ENCODE measurements around the gene IL19. TPM values are rescaled to one million over a fixed set of nuclear protein-coding genes. Genes with fewer than 3 reads are reported as not detected.

The IL19 gene
- total RNA-seq, result not detected

GRCh38 chr1:206770531-206771337 is at the start of gene IL19:
Gene IL19, plus strand, starts transcription at chr1:206770773. Its CDS starts 65,890 bp downstream, at chr1:206836663.
- Histone ChIP-seq H3K36me3 (no peaks in the 10 kb centered on the region), H3K27ac (peak within 1 kb of the TSS in 1 of 2 donors; percentile 34), H3K27me3 (no peaks in the 10 kb centered on the region), H3K4me1 (no peaks in the 10 kb centered on the region), H3K4me3 (peak within 1 kb of the TSS in 1 of 2 donors; percentile 21), H3K9me3 (no peaks in the 10 kb centered on the region)
- intact Hi-C loops (cut with DNase I), result no loop called here
- peak in 1 of 2 donors; percentile 62 for DNase-seq (ENCODE audit: low spot score in 2 of 2)
- TF ChIP-seq, protein P1, sequence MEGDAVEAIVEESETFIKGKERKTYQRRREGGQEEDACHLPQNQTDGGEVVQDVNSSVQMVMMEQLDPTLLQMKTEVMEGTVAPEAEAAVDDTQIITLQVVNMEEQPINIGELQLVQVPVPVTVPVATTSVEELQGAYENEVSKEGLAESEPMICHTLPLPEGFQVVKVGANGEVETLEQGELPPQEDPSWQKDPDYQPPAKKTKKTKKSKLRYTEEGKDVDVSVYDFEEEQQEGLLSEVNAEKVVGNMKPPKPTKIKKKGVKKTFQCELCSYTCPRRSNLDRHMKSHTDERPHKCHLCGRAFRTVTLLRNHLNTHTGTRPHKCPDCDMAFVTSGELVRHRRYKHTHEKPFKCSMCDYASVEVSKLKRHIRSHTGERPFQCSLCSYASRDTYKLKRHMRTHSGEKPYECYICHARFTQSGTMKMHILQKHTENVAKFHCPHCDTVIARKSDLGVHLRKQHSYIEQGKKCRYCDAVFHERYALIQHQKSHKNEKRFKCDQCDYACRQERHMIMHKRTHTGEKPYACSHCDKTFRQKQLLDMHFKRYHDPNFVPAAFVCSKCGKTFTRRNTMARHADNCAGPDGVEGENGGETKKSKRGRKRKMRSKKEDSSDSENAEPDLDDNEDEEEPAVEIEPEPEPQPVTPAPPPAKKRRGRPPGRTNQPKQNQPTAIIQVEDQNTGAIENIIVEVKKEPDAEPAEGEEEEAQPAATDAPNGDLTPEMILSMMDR (IDR thresholded peaks at IDR 0.05), result no peak

DNA sequence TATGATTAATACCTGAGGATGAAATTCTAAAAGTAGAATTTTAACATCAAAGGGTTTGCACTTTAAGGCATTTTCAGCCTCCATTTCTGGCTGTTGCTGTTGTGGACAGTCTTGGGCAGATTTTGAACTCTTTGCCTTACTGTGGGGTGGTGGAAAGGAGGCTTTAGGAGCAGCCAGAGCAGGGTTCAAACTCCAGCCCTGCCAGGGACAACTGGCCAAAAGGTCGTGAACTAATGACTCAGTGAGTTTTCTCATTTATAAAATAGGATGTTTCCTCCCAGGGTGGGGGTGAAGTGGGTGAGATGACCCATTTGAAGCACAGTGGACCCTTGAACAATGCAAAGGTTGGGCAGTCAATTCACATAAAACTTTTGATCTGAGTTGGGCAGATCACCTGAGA is 49.1 kb upstream of the IL19 start:
- DNase-seq (ENCODE audit: low spot score in 2 of 2), result no peak
- Histone ChIP-seq H3K4me1 (peaks cover 13 to 39% of the 10 kb centered on the region in 2 donors), H3K9me3 (no peaks in the 10 kb centered on the region), H3K36me3 (no peaks in the 10 kb centered on the region), H3K4me3 (no peak overlapping the region), H3K27ac (no peak overlapping the region), H3K27me3 (no peaks in the 10 kb centered on the region)
- intact Hi-C loops (cut with DNase I), result loop anchor here (5.0 kb wide), 1 partner anchor 219 kb away; no protein-coding TSS in a partner anchor
- TF ChIP-seq, protein P1 (IDR thresholded peaks at IDR 0.05), result no peak

DNA sequence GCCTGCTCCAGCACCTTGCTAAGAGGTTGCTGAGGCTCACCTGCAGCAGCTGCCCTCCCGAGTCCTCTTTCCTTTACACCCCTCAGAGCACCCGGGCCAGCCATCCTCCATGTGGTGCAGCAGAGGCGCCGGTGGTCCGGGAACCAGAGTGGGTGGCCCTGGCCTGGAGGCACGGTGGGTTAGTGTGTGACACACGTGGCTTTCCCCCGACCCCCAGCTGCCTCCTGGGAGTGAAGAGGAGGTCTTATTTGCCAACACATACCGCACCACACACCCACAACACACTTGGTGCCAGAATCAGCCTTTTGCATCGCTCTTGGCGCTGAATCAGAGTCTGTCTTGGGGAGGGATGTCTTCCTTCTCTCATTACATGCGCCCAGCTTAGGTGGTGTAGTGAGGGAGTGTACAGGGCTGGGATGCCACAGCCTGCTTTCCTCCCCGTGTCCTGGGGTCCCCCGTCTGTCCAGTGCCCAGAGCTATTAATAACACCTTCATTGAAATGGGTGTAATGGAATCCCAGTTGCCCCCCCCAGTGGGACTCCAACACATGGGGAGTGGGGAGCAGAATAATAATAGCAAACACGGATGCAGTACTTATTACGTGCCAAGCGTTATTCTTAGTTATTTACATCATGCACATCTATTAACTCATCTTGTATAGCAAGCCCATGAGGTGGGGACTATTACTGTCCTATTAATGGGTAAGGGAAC is 47.7 kb upstream of the IL19 start:
- intact Hi-C loops (cut with DNase I), result loop anchor here (2.0 to 5.0 kb wide), 3 partner anchors 30 to 221 kb away; partner anchors contain the start of gene MAPKAPK2
- DNase-seq (ENCODE audit: low spot score in 2 of 2), result no peak
- peak overlapping the region; percentile 84 to 85 for H3K27ac ChIP-seq

GRCh38 chr1:206723462-206723804 is 47.1 kb upstream of the IL19 start:
- peaks cover 20 to 47% of the 10 kb centered on the region in 2 donors for H3K4me1 ChIP-seq
- no peaks in the 10 kb centered on the region for H3K9me3 ChIP-seq
- H3K27ac ChIP-seq, result peak overlapping the region; percentile 84 to 85
- H3K36me3 ChIP-seq, result no peaks in the 10 kb centered on the region
- no peak for DNase-seq (ENCODE audit: low spot score in 2 of 2)
- peak overlapping the region in 1 of 2 donors; percentile 27 for H3K4me3 ChIP-seq
- H3K27me3 ChIP-seq, result no peaks in the 10 kb centered on the region
- intact Hi-C loops (cut with DNase I), result loop anchor here (2.0 to 5.0 kb wide), 3 partner anchors 31 to 221 kb away; partner anchors contain the start of gene MAPKAPK2
- TF ChIP-seq, protein P1 (IDR thresholded peaks at IDR 0.05), result no peak

More for the DNA sequence above, 47.7 kb upstream of the IL19 start:
- Histone ChIP-seq H3K27me3 (no peaks in the 10 kb centered on the region), H3K4me1 (peaks cover 17 to 43% of the 10 kb centered on the region in 2 donors), H3K4me3 (peak overlapping the region in 1 of 2 donors; percentile 27), H3K9me3 (no peaks in the 10 kb centered on the region), H3K36me3 (no peaks in the 10 kb centered on the region)
- TF ChIP-seq, protein P1 (IDR thresholded peaks at IDR 0.05), result no peak

DNA sequence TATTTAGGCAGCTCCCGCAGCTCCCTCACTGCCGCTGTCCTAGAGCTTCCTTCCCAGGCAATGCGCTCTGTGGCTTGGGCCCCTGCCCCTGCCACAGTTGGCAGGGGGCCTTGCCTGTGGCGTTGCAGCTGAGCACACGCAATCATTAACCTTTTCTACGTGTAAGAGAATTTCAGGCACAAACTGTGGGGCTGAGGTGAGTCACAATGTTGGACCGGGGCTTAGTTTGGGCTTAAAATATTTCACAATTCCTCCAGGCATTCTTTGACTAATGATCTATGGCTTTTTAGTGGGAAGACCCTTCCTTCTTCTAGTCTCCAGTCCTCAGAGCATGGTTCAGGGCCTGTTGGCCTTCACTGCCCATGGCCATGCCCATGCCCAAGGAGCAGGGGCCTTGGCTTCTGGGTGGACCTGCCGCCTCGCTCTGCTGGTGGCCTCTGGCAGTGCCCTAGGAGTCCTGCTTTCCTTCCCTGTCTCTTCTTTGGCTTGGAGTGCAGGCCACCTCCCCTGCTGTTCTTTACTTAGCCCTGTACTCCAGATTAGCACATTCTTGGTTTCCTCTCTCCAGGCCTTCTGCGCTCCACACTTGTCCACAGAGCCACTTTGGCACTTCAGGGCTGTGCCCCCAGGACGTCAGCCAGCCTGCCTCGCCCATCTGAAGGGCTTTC is 46.6 kb upstream of the IL19 start:
- TF ChIP-seq, protein P1 (IDR thresholded peaks at IDR 0.05), result peak in 2 of 3 experiments; percentile 5 to 11
- intact Hi-C loops (cut with DNase I), result loop anchor here (1.0 to 5.0 kb wide), 5 partner anchors 17 to 222 kb away; partner anchors contain the start of genes DYRK3 and MAPKAPK2
- Histone ChIP-seq H3K27ac (peak overlapping the region; percentile 84 to 85), H3K9me3 (no peaks in the 10 kb centered on the region), H3K4me1 (peaks cover 20 to 47% of the 10 kb centered on the region in 2 donors), H3K36me3 (peaks cover 0 to 2% of the 10 kb centered on the region in 2 donors), H3K27me3 (no peaks in the 10 kb centered on the region), H3K4me3 (peak overlapping the region; percentile 24 to 27)
- peak in 1 of 2 donors; percentile 81 for DNase-seq (ENCODE audit: low spot score in 2 of 2)

All from ascending aorta (tissue), 2 donors.